ENCODE data around the gene ACOXL.

ACOXL gene

DNA sequence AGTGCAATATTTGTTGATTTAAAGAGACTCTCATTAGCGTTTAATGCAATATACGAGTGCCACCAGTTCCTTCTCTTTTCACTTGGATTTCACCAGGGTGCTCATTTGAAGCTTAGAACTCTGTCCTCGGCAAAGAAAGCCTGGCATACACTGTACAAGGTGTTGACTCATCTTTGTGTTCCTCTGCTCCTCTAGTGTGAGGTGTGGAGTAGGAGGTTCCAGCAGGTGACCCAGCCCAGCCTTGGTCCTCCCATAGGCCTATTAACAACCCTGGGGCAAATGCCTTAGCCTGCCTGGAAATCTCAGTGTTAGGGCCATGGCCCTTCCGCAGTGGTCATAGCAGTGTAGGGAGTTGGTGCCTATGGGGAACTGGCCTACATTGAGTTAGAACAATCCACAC, 408.4 kb downstream of the ACOXL start:
- DNase-seq (ENCODE audit: low read depth) = no peak

DNA sequence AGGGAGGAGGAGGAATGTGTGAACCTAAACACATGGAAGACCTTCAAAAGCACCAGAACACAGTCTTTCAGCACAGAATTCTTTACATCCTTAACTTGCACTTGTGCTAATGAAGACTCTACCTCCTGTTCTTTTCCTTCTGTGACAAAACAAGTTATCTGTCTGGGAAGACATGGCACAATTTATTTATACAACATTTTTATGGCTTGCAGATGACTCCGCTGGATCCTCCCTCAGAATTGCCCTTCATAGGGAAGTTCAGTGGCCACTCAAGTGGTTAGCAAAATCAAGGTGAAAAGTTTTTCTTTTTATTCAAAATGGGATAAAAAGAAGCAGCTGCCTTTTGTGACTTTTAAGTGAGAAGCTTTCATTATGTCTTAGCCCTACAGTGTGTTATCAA, 409.7 kb downstream of the ACOXL start:
- no peak for DNase-seq (ENCODE audit: low read depth)

DNA sequence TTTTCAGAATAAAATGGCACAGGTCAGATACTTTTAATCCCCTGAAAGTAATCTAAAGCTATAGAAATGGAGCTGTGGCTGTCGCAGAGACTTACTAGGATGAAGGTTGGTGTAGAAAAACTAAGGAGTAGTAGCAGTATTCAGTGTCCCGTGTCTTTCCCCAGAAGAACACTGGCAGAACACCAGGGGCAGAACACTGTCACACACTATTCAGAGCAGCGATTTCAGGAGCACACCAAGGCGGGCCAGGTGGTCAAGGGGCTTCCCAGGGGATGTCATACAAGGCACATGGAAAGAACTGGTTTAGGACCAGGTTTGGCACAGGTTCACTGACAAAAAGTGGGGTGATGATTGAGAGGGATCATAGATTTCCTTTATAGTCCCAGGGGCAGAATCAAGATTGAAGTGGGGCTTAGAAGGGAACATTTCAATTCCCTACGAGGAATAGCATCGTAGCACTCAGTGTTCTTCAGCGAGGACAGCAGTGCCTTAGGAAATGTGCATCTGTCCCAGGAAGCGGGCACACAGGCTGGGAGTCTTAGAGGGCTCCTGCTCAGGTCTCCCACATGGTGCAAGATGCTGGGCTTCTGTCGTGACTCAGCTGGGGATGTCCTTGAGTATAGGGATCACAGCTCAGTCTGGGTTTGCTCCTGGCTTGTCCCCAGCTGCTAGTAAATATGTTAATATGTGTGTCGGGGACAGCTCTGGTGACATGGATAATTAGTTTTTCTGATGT, 410.9 kb downstream of the ACOXL start:
- DNase-seq (ENCODE audit: low read depth) = no peak

DNA sequence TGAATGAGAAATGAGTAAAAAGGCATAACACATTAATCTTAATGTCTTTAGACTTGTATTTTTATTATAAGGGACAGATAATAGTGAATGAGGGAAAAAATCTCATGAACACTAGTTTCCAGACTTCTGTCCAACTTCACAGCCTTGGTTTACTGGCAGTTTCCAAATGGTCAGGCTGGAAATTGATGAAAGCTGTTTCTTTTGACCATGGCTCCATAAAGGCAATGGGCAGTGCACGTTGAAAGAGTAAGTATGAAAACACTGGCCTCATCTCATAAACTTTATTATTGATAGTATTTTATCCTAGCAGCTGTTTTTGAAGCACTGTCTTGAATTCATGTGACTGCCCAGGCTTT, 411.4 kb downstream of the ACOXL start:
- DNase-seq (ENCODE audit: low read depth) = no peak

DNA sequence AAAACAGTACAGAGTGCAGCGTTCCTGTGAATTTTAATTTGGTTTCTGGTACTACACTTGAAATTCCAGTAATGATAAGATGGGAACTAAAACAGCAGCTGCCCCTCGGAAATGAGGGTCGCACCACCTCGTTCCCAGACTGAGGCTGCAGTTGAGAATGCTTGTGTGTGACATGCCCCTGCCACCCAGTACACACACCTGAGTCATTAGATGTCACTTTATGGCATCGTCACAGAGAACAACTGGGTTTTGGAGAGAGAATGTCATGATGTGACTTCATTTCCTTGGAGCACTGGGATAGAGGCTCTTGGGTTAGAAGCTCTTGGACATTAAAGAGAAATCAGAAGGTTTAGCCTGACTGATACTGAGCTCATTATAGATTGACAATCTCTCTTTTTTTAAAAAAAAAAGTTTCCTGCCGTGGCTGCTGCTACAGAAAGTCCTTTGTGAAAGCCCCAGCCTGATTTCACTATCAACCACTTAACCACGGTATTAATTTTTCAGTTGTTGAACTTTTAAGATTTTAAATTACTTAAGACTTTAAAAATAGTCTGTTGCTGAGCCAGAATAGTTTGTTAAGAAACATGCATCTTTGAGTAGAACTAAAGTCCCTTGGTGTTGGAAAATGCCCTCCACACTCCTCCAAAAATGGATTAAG, 412.9 kb downstream of the ACOXL start:
- DNase-seq (ENCODE audit: low read depth) = no peak

DNA sequence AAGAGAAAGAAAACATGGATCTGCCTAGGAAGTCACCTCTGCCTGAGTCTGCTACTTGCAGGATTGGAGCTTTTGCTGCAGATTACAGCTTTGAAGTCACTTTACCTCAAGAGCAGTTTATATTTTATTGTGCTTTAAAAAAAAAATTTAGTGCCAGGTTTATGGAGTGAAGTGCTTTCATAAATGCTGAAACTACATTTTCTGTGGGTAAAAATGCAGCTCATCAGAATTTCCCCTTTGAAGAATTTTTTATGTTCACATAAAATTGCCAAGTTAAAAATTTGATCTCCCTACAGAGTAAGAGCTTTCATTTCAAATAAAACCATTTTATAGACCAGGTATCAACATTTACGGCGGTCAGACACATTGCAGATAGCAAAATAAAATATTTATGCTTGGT, 413.6 kb downstream of the ACOXL start:
- no peak for DNase-seq (ENCODE audit: low read depth)

DNA sequence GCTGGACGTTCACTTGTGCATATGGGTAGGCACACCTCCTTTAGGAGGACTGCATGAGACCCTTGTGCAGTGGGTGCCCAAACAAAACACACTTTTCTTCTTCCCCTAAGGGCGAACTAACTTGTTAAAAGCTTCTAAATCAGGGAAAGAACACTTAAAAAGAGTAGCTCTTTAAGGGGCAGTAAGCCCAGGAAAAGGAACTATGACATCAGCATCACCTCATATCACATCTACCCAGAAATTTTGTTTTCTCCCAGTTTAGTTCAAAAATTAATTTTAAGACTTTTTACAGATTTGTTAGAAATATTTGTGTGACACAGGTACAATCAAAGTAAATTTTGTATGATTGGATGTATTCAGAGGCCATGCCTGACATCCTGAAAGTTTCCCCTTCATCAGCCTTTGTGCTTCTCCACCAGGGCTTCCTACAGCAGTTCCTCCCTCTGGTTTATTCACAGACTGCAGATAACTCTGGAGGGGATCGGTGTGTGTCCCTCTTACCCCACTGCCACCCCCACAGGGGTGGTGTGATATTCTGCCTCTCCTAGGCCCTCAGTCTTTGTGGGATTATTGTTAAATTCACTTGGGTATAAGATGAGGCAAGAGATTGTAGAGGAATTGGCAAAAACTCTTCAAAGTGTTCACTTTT, 416.0 kb downstream of the ACOXL start:
- no peak for DNase-seq (ENCODE audit: low read depth)

DNA sequence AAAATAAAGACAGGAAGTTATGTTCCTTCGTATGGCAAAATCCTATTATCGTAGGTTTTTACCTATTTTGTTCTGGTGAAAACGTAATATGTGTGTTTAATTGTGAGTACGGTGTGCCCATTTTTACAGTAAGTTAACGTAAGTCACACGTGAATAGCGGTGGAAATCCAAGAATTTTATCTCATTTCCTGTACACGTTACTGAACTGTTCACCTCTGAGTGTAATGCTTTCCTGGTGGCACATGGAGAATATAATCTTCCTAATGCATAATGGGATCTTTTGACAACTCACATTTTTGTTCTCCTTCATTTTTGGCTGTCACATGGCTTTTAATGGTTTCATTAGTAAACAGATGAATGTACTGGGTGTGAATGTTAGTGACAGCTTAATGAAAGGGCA, 416.6 kb downstream of the ACOXL start:
- no peak for DNase-seq (ENCODE audit: low read depth)

DNA sequence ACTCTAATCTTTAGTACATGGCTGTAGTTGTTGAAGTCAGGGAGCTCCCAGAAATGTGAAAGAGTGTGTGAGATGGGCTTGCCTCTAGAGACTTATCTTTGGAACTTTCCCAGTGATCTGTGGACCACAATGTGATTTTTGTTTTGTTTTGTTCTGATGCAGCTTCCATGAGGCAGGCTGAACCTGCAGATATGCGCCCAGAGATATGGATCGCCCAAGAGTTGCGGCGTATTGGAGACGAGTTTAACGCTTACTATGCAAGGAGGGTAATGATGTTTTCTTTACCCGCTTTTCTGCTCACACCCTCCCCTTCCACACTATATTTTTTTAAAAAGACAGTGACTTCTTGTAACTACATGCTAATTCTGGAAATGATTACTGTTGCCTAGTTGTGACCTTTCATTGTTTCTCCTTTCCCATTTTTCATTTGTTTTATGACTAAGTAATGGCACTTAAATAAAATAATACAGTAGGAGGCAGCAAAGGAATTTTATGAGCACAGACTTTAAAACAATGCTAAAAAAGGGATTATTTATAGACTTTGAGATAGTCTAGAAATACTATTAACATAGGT, 417.6 kb downstream of the ACOXL start:
- DNase-seq (ENCODE audit: low read depth) = no peak

DNA sequence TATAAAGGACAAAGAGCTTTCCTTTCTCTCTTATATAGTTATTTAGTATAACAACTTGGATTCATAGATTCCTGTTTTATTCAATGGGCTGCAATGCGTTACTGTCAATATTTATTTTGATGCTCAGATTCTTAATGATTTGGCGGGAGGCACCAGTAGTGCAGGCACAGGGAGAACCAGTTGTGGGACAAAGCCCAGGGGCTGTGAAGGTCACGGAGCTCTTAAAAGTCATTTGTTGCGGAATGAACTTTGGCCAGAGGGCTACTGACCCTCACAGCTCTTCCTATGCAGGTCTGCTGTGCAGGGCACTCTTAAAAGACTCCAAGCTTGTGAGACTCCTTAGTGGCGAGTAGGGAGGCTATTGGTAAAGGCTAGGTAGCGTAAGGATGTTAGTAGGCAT, 422.4 kb downstream of the ACOXL start:
- no peak for DNase-seq (ENCODE audit: low read depth)

DNA sequence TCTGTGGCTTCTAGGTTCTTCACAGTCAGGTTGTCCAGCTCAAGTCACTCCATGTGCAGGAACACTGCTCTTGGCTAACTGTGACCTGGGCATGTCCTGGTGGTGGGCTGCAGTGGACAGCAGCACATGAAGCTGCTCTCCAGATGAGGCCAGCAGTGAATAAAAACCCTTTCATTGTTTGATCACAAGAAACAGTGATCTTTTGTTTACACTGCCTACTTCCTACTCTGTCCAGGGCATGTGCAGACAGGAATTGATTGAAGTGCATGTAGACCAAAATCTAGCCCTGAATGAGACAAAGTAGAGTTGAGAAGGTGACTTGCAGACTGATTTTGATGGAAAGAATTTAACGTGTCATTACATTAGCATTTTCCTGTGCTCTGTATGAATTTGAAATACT, 423.2 kb downstream of the ACOXL start:
- DNase-seq (ENCODE audit: low read depth) = no peak

DNA sequence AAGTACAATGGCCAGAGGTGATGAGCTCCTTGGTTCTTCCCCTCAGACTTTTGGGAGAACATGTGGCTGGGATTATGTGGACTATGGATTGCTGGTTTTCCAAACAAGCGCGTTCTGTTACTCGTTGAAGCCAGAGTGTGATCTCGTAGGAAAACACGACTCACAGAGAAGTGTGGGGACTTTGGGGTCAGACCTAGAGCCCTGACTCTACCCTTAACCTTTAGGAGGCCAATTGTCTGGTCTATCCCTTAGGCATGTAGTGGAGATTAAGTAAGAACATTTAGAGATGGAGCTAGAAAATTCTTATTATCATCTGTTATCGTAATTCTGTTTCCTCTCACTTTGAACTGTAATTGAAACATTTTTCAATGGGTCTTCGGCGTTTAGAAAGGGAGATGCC, 424.2 kb downstream of the ACOXL start:
- no peak for DNase-seq (ENCODE audit: low read depth)

DNA sequence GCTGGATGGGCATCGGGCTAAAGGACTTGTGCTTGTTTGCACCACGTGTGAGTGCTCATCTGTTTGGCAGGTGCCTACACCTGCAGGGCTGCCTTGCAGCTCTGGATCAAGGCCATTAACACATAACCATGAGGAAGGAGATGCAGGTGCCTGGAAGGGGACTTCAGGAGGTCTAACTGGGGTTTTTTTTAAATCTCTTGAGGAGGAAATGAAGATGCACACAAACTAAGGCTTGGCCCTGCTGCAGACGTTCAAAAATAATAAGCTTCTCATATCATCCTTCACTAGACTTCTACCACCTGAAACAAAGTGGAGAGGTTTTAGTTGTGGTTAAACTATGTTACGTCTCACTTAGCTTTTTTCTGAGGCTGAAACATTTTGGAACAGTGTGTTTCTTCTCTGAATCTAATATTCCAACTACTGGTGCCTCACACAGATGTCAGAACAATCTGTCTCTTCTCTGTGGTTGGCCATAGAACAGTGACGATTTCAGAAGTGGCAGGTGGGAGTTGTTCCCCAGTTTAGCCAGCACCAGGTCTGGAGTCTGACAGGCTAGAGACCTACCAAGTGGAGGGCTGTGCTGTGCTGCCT, 424.8 kb downstream of the ACOXL start:
- DNase-seq (ENCODE audit: low read depth) = no peak

DNA sequence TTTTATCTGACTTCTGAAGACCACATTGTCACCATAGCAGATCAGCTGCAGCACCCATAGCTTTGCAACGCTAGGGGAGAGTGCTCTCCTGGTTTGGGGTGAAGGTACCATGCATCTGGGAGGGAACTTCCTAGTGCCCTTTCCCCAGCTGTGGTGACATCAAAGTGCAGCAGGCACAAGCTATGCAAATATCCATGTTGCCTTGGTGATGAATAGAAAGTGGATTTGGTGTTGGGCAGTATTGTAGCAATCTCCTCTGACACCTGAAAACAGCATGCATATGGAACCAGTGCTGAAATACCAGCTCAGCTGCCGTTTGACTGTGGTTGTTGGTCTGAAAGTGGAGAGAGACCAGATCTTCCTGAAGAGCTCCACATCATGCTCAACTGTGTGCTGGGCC, 425.4 kb downstream of the ACOXL start:
- DNase-seq (ENCODE audit: low read depth) = no peak

DNA sequence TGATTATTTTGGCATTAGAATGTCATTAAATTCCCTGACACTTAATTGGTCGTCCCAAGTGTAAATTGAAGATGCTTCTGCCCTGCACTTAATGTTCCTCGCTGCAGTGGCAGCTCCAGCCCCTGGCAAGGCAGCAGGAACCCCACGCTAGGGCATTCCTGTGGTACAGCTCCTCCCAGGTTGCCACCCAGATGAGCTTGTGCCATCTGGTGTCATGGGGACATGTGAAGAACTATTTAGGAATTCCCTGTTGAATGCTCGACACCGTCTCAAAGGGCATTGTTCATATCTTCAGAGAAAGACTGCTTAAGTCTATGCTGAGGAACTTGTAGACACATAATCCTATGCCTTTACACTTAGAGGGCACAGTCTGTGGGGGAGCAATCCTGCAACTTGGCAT, 427.3 kb downstream of the ACOXL start:
- DNase-seq (ENCODE audit: low read depth) = no peak

DNA sequence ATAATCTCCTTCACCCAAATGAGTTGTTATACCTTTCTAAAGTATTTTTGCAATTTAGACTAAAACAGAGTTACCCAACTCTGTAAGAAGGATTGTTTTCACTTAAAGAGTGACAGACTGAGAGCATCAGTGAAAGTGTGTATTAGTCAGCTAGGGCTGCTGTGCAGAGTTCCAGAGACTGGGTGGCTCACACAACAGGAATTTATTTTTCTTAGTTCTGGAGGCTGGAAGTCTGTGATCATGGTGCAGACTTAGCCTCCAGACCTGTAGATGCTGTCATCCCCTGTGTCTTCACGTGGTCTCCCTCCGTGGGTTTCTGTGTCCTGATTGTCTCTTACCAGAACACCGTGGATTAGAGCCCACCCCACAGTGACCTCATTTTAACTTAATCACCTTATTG, 428.4 kb downstream of the ACOXL start:
- no peak for DNase-seq (ENCODE audit: low read depth)

DNA sequence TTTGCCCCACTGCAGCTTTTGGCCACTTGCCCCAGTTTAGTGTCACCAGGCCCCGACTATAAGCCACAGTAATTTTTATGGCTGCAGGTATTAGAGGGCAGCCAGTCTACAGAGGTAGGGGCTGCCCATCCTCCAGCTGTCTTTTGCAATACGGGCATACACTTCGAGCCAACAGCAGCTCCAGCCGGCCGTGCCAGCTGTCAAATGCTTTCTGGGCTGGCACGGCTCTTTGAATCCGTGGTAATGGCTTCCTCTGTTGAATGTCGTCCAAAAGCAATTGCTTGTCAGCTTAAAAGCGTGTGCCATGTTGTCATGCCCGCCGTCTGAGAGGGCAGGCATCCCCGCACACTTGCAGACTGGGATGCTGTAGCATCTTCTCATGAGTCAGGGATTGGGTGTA, 429.6 kb downstream of the ACOXL start:
- no peak for DNase-seq (ENCODE audit: low read depth)

DNA sequence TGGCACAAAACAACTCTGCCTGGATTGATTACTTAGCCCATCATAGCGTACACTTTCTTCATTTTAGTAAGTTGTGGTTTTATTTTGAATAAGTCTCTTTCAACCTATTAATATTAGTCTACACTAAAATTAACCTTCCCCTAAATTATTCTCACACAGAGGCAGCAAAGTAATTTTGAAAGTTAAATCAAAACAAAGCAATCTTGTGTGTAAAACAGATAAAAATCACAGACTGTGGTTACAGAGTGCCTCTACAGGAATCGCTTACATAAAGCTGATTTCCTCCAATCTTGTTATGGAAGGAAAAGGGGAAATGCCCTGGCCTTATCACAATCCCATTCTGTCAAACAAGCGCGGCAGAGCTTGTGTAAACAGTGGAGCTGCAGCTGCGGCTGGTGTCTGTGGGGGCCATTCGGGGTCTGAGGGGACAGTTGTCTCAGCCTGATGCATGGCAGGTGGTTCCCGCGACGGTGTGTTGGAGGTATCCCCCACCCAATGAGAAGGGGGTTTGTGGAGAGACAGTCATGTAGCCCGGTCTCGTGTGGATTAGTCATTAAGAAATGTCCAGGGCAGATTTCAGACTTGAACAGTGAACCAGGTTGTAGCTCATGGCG, 430.5 kb downstream of the ACOXL start:
- DNase-seq (ENCODE audit: low read depth) = peak; percentile 18

DNA sequence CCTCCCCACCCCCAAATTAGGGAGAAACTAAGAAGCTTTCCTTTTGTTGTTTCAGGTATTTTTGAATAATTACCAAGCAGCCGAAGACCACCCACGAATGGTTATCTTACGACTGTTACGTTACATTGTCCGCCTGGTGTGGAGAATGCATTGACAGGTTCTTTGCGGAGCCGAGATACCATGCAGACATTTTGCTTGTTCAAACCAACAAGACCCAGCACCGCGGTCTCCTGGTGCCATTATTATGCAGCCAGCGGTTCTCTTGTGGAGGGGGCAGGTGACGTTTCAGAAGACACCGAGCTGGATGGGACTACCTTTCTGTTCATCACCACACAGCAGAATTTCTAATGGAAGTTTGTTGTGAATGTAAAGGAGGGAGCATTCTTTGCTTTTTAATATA, 431.7 kb downstream of the ACOXL start:
- no peak for DNase-seq (ENCODE audit: low read depth)

DNA sequence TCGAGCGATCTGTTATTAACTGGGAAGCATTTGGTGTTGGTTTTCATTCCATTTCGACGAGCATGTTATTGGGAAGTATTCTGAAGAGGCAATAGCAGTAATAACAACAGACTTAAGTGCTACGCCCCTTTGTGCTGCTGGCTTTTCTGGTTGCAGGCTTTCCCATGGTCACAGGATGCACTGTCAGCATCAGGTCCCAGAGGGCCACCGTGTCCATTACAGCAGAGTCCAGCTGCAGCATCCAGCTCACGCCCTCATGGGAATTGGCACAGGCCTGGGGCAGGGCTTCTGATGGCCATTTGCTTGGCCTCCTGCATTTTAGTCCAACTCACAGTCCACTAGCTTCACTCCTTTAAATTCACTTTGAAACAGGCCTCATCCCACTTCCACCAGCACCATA, 432.7 kb downstream of the ACOXL start:
- DNase-seq (ENCODE audit: low read depth) = no peak

DNA sequence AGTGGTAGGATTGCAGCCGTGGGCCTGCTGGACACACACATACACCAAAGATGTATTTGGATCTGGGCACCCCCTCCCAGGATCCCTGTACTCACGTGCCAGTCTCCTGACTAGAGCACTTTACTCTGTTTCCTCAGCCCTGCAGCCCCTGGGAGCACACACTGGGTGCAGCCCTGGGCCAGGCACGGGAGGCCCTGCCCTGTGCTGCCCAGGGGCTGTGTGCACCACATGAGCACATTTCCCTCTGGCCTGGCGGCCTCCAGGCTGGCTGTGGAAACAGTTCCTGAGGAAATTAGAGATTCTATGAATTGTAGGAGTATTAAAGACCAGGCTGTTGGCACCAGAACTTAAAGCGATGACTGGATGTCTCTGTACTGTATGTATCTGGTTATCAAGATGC, 433.7 kb downstream of the ACOXL start:
- no peak for DNase-seq (ENCODE audit: low read depth)

DNA sequence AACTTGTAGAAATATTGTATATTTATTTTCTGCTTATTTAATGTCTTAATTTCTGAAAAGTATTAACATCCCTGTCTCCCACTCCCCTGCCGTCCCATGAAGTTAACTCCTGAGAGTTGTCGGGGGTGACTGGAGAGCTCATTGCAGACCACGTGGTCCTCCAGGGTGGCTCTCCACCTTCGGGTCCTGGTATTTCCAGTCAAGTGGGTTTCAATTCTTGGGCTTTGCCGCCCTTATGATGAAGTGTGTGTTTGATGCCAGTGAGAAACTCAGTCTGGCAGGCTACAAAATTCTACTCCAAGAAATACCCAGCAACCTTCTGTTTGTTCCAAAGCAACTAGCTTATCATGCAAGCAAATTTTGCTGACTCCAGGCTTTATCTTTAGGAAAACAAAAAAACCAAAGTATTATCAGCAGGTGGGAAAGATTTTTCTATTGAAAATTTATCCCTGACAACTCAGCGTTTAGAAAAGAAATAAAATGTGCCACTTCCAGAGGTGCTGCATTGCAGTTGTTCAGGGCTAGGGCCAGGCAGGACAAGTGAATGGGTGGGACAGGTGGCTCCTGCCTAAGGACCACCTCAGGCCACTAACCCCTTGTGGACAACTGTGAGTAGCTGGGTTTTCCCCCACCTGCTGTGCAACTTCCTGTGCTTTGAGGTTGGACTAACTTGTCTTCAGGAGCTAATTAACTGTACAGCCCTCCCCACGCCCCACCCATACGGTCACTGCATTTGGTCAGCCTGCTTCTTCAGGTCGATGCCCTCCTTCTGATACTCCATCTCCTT, 434.9 kb downstream of the ACOXL start:
- no peak for DNase-seq (ENCODE audit: low read depth)
